ENCODE results near the gene EIF3J. TPM values are rescaled to one million over a fixed set of nuclear protein-coding genes. Genes with fewer than 3 reads are reported as not detected.

EIF3J gene
- total RNA-seq, 1 donor from 2014 or later, result 83.1 TPM

GRCh38 chr15:44495562-44495961, 41.4 kb upstream of the EIF3J start:
- Mint-ChIP-seq H3K4me1 (ENCODE audit: unreplicated experiment) (no peaks in the 10 kb centered on the region), H3K4me3 (ENCODE audit: unreplicated experiment) (no peak overlapping the region), H3K36me3 (ENCODE audit: low read depth, unreplicated experiment) (peaks cover 7% of the 10 kb centered on the region), H3K27me3 (ENCODE audit: unreplicated experiment) (no peaks in the 10 kb centered on the region), H3K27ac (ENCODE audit: unreplicated experiment) (no peak overlapping the region), H3K9me3 (ENCODE audit: unreplicated experiment) (no peaks in the 10 kb centered on the region)
- TF ChIP-seq, protein P1, sequence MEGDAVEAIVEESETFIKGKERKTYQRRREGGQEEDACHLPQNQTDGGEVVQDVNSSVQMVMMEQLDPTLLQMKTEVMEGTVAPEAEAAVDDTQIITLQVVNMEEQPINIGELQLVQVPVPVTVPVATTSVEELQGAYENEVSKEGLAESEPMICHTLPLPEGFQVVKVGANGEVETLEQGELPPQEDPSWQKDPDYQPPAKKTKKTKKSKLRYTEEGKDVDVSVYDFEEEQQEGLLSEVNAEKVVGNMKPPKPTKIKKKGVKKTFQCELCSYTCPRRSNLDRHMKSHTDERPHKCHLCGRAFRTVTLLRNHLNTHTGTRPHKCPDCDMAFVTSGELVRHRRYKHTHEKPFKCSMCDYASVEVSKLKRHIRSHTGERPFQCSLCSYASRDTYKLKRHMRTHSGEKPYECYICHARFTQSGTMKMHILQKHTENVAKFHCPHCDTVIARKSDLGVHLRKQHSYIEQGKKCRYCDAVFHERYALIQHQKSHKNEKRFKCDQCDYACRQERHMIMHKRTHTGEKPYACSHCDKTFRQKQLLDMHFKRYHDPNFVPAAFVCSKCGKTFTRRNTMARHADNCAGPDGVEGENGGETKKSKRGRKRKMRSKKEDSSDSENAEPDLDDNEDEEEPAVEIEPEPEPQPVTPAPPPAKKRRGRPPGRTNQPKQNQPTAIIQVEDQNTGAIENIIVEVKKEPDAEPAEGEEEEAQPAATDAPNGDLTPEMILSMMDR (IDR thresholded peaks at IDR 0.05; ENCODE audit: unreplicated experiment), result no peak
- DNase-seq (ENCODE audit: low spot score), result no peak

GRCh38 chr15:44500555-44500954, 36.4 kb upstream of the EIF3J start:
- no peak overlapping the region for H3K27ac Mint-ChIP-seq (ENCODE audit: unreplicated experiment)
- H3K27me3 Mint-ChIP-seq (ENCODE audit: unreplicated experiment), result no peaks in the 10 kb centered on the region
- no peaks in the 10 kb centered on the region for H3K9me3 Mint-ChIP-seq (ENCODE audit: unreplicated experiment)
- no peak for DNase-seq (ENCODE audit: low spot score)
- no peaks in the 10 kb centered on the region for H3K4me1 Mint-ChIP-seq (ENCODE audit: unreplicated experiment)
- no peak overlapping the region for H3K4me3 Mint-ChIP-seq (ENCODE audit: unreplicated experiment)
- peaks cover 7% of the 10 kb centered on the region for H3K36me3 Mint-ChIP-seq (ENCODE audit: low read depth, unreplicated experiment)
- TF ChIP-seq, protein P1 (IDR thresholded peaks at IDR 0.05; ENCODE audit: unreplicated experiment), result no peak

DNA sequence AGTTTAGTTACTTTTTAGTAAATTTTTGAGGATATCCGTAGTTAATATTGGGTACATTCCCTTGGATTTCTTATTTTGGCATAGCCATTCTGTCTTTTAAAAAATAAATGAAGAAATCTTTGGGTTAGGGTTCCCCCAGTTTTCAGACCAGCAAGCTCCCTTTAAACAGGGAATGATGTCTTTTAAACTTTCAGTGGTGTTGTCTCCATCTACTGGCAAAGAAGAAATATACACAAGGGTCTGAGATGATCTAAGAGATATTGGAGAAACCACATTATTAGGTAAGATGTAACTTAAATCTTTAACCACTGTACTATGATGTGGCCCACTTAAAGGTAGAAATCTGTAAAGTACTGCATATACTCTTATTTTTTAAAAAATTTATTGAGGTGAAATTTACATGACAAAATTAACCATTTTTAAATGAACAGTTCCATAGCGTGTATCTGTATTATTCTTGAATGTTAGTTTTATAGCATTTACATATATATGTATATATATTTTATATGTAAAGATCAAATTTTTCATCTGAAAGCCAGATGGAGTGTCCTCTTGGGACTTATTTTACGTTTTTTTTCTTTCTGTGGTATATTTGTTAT, 35.1 kb upstream of the EIF3J start:
- TF ChIP-seq, protein P1 (IDR thresholded peaks at IDR 0.05; ENCODE audit: unreplicated experiment), result peak; percentile 53
- DNase-seq (ENCODE audit: low spot score), result no peak
- H3K36me3 Mint-ChIP-seq (ENCODE audit: low read depth, unreplicated experiment), result peaks cover 7% of the 10 kb centered on the region
- H3K27ac Mint-ChIP-seq (ENCODE audit: unreplicated experiment), result no peak overlapping the region
- no peaks in the 10 kb centered on the region for H3K9me3 Mint-ChIP-seq (ENCODE audit: unreplicated experiment)
- no peaks in the 10 kb centered on the region for H3K27me3 Mint-ChIP-seq (ENCODE audit: unreplicated experiment)
- H3K4me1 Mint-ChIP-seq (ENCODE audit: unreplicated experiment), result no peaks in the 10 kb centered on the region
- no peak overlapping the region for H3K4me3 Mint-ChIP-seq (ENCODE audit: unreplicated experiment)

GRCh38 chr15:44516436-44516835, 20.5 kb upstream of the EIF3J start:
- Mint-ChIP-seq H3K27me3 (ENCODE audit: unreplicated experiment) (peaks cover 2% of the 10 kb centered on the region), H3K36me3 (ENCODE audit: low read depth, unreplicated experiment) (no peaks in the 10 kb centered on the region)

DNA sequence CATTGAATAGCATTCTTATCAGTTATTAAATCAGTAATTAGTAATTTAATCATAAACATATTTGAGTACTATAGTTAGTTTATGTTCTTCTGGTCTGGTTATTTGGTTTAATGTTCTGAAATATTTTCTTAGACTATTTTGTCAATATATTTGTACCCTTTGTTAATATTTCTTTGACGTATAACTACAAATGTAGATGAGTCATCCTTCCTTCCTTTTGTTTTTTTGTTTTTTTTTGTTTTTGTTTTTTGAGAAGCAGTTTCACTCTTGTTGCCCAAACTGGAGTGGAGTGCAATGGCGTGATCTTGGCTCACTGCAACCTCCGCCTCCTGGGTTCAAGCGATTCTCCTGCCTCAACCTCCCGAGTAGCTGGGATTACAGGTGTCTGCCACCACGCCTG, 17.4 kb upstream of the EIF3J start:
- no peak overlapping the region for H3K27ac Mint-ChIP-seq (ENCODE audit: unreplicated experiment)
- no peaks in the 10 kb centered on the region for H3K27me3 Mint-ChIP-seq (ENCODE audit: unreplicated experiment)
- no peak for DNase-seq (ENCODE audit: low spot score)
- H3K4me3 Mint-ChIP-seq (ENCODE audit: unreplicated experiment), result no peak overlapping the region
- TF ChIP-seq, protein P1 (IDR thresholded peaks at IDR 0.05; ENCODE audit: unreplicated experiment), result no peak
- no peaks in the 10 kb centered on the region for H3K9me3 Mint-ChIP-seq (ENCODE audit: unreplicated experiment)
- H3K36me3 Mint-ChIP-seq (ENCODE audit: low read depth, unreplicated experiment), result no peaks in the 10 kb centered on the region
- H3K4me1 Mint-ChIP-seq (ENCODE audit: unreplicated experiment), result no peaks in the 10 kb centered on the region

More at GRCh38 chr15:44516436-44516835, 20.5 kb upstream of the EIF3J start:
- no peak overlapping the region for H3K27ac Mint-ChIP-seq (ENCODE audit: unreplicated experiment)
- no peak overlapping the region for H3K4me3 Mint-ChIP-seq (ENCODE audit: unreplicated experiment)
- no peaks in the 10 kb centered on the region for H3K9me3 Mint-ChIP-seq (ENCODE audit: unreplicated experiment)
- no peaks in the 10 kb centered on the region for H3K4me1 Mint-ChIP-seq (ENCODE audit: unreplicated experiment)
- no peak for DNase-seq (ENCODE audit: low spot score)
- TF ChIP-seq, protein P1 (IDR thresholded peaks at IDR 0.05; ENCODE audit: unreplicated experiment), result no peak

Measured in endothelial cell (in vitro differentiated cells).